Prostate gland (tissue), 2 donors: ENCODE results near the gene ATP11B. TPM values are rescaled to one million over a fixed set of nuclear protein-coding genes. Genes with fewer than 3 reads are reported as not detected.

ENCODE experiments used
- DNase-seq: peaks from one replicate; pipeline ENCODE4 v3.0.0-alpha.2; 2019; ENCODE audit warnings: low spot score
- H3K27ac ChIP-seq, 2 donors: fragments of 200-600 bp; sonication (generic); 2 replicates each; pipeline ENCODE4 v1.5.1; 2017 to 2019
- H3K27me3 ChIP-seq: fragments of 200-600 bp; sonication (generic); replicated peaks from 2 replicates; pipeline ENCODE4 v1.5.1; 2019; ENCODE audit not compliant: insufficient read depth
- H3K36me3 ChIP-seq, 2 donors: fragments of 200-600 bp; sonication (generic); 1 replicate in 1 of 2; 2 replicates in 1 of 2; pipeline versions ENCODE4 v1.5.1 to v1.8.1; 2017 to 2019
- H3K4me1 ChIP-seq: fragments of 200-600 bp; sonication (generic); replicated peaks from 2 replicates; pipeline ENCODE4 v1.5.1; 2019
- H3K4me3 ChIP-seq, 2 donors: fragments of 200-600 bp; sonication (generic); 2 replicates each; pipeline ENCODE4 v1.5.1; 2017 to 2019
- H3K9me3 ChIP-seq: fragments of 200-600 bp; sonication (generic); 2 replicates; pipeline ENCODE4 v1.5.1; 2017
- CTCF ChIP-seq, 4 experiments: fragments of 200-600 bp in 2 of 4; fragments of 450-650 bp in 2 of 4; sonication (generic) in 2 of 4; IDR thresholded peaks; 1 replicate in 3 of 4; 2 replicates in 1 of 4; pipeline ENCODE4 v1.5.1; 2016 to 2019; ENCODE audit warnings: antibody characterized with exemption in 4 of 4, mild to moderate bottlenecking in 2 of 4, moderate library complexity in 2 of 4
- POLR2A ChIP-seq: fragments of 450-650 bp; IDR thresholded peaks from one replicate; pipeline ENCODE4 v1.6.1; 2016; ENCODE audit warnings: antibody characterized with exemption, mild to moderate bottlenecking
- POLR2AphosphoS5 ChIP-seq: sonication (generic); formaldehyde crosslinking; IDR thresholded peaks from one replicate; pipeline ENCODE4 v1.6.1; 2017; ENCODE audit warnings: antibody characterized with exemption
- WGBS: methylation state at CpG from one replicate; pipeline ENCODE4 v1.1.5; 2018; 5-methylcytosine and 5-hydroxymethylcytosine counted together
- intact Hi-C: fragments of 100-400 bp; cut with DNase I; formaldehyde crosslinking; loops from one replicate; pipeline ENCODE4 v1.14.2; 2022
- total RNA-seq, 2 donors: library from RNA; depleted of rRNA; stranded (reverse); fragments of >200 nt; gene quantifications; one replicate each; pipeline ENCODE4 v1.1.0, GENCODE V29; 2016

Gene ATP11B
- total RNA-seq, 2 donors from 2014 or later: 120 to 122 TPM

- Histone ChIP-seq H3K4me1 (no peaks in the 10 kb centered on the region), H3K36me3 (no peaks in the 10 kb centered on the region), H3K27ac (no peak overlapping the region), H3K4me3 (no peak overlapping the region), H3K27me3 (no peaks in the 10 kb centered on the region), H3K9me3 (no peaks in the 10 kb centered on the region)
- intact Hi-C loops: no loop called here
- DNase-seq: no peak
- 72% methylated on average over 3 of the region's 3 CpGs for WGBS
- TF ChIP-seq POLR2AphosphoS5: no peak
- no peak for TF ChIP-seq CTCF (IDR thresholded peaks at IDR 0.05)
- TF ChIP-seq POLR2A: no peak
Measured at GRCh38 chr3:182937293-182938051, 144.2 kb downstream of the ATP11B start.

GRCh38 chr3:182940266-182940808 lies 147.0 kb downstream of the ATP11B start:
- no peaks in the 10 kb centered on the region for H3K27me3 ChIP-seq
- intact Hi-C loops: no loop called here
- H3K4me3 ChIP-seq: no peak overlapping the region
- no peak for TF ChIP-seq POLR2A
- DNase-seq: no peak
- no peaks in the 10 kb centered on the region for H3K9me3 ChIP-seq
- no peak overlapping the region for H3K27ac ChIP-seq
- H3K36me3 ChIP-seq: no peaks in the 10 kb centered on the region
- H3K4me1 ChIP-seq: no peaks in the 10 kb centered on the region
- WGBS: 82% methylated on average over 4 of the region's 4 CpGs

DNA sequence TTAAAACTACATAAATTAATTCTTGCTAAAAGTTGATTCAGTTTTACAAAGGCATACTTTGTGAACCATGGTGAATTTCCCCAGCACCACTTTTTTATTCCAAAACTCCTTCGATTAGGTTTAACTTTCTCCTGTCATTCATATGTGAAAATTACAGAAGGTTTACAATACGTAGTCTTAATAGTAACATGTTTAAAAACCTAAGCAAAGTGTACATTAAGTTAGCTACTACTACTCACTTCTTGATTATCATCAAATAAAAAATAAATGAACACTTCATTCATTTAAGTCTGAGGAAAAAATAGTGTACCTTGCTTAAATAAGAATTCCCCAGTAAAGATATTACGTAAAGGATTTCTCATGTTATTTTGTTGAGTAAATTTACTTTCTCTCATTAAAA lies 148.4 kb downstream of the ATP11B start:
- H3K27me3 ChIP-seq: no peaks in the 10 kb centered on the region
- 89% methylated on average over 3 of the region's 3 CpGs for WGBS
- no peak overlapping the region for H3K27ac ChIP-seq
- no peaks in the 10 kb centered on the region for H3K4me1 ChIP-seq
- intact Hi-C loops: no loop called here
- TF ChIP-seq POLR2AphosphoS5 (no peak), POLR2A (no peak), CTCF (IDR thresholded peaks at IDR 0.05) (no peak)
- no peak for DNase-seq
- H3K4me3 ChIP-seq: no peak overlapping the region
- no peaks in the 10 kb centered on the region for H3K36me3 ChIP-seq
- no peaks in the 10 kb centered on the region for H3K9me3 ChIP-seq

DNA sequence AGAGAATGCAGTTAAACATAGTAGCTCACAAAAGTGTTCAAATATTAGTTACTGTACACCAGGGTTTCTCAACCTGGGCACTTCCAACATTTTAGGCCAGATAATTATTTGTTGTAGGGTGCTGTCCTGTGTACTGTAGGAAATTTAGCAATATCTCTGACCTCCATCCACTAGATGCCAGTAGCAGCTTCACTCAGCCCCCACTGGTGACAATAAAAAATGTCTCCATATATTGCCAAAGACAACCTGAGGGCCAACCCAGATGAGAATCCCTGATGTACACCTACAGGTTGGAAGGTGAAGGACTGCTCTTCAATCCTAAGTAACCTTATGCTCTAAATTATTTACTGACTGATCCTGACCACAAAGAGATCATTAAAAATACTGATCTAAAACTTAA lies 154.6 kb downstream of the ATP11B start:
- Histone ChIP-seq H3K27ac (no peak overlapping the region), H3K27me3 (no peaks in the 10 kb centered on the region), H3K4me3 (no peak overlapping the region), H3K36me3 (no peaks in the 10 kb centered on the region), H3K4me1 (no peaks in the 10 kb centered on the region), H3K9me3 (no peaks in the 10 kb centered on the region)
- DNase-seq: no peak
- no peak for TF ChIP-seq CTCF (IDR thresholded peaks at IDR 0.05)
- no peak for TF ChIP-seq POLR2A
- TF ChIP-seq POLR2AphosphoS5: no peak
- intact Hi-C loops: no loop called here

DNA sequence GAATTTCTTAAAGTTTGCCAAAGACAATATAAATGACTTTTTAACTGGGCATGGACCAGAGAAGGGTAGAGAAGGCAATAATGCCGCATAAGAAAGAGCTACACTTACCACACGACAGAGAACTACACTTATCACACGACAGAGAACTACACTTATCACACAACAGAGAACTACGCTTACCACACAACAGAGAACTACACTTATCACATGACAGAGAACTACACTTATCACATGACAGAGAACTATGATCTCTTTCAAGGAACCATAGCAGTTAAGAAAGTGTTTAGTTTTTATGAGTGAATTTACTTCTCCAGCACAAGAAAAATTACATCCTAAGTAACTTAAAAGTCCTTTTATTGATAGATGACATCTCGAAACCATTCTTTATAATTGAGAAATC lies 155.0 kb downstream of the ATP11B start:
- Histone ChIP-seq H3K27me3 (no peaks in the 10 kb centered on the region), H3K27ac (no peak overlapping the region), H3K36me3 (no peaks in the 10 kb centered on the region), H3K9me3 (no peaks in the 10 kb centered on the region), H3K4me3 (no peak overlapping the region), H3K4me1 (no peaks in the 10 kb centered on the region)
- no peak for TF ChIP-seq POLR2AphosphoS5
- no peak for TF ChIP-seq POLR2A
- no peak for TF ChIP-seq CTCF (IDR thresholded peaks at IDR 0.05)
- intact Hi-C loops: no loop called here
- no peak for DNase-seq
- WGBS: 90% methylated on average over 5 of the region's 5 CpGs
